OCI-LY1 (cell line): ENCODE data around the gene AK5.

Source experiments
- H2AFZ ChIP-seq: fragments of 200-600 bp; sonication (generic), shearing (Covaris generic); 2 replicates; pipeline ENCODE4 v1.6.0; 2014; ENCODE audit warnings: antibody characterized with exemption, mild to moderate bottlenecking, low read length
- H3F3A ChIP-seq: fragments of 200-600 bp; sonication (generic), shearing (Covaris generic); 2 replicates; pipeline ENCODE4 v1.6.0; 2014; ENCODE audit warnings: mild to moderate bottlenecking, antibody characterized with exemption, low read length, moderate library complexity; ENCODE audit not compliant: insufficient read depth
- H3K27ac ChIP-seq: fragments of 200-600 bp; sonication (generic); 2 replicates; pipeline ENCODE4 v1.5.1; 2014; ENCODE audit warnings: low read length, mixed run types, mild to moderate bottlenecking, low read depth; ENCODE audit not compliant: poor library complexity, severe bottlenecking
- H3K27me3 ChIP-seq: fragments of 200-600 bp; sonication (generic); 2 replicates; pipeline ENCODE4 v1.6.0; 2014; ENCODE audit warnings: antibody characterized with exemption, mild to moderate bottlenecking, low read length, moderate library complexity; ENCODE audit not compliant: insufficient read depth
- H3K36me3 ChIP-seq: fragments of 200-600 bp; sonication (generic); 2 replicates; pipeline ENCODE4 v1.6.1; 2014; ENCODE audit warnings: mild to moderate bottlenecking, antibody characterized with exemption, low read length, moderate library complexity, mixed read lengths; ENCODE audit not compliant: insufficient read depth
- H3K4me1 ChIP-seq: fragments of 200-600 bp; sonication (generic); 2 replicates; pipeline ENCODE4 v1.5.1; 2014; ENCODE audit warnings: mild to moderate bottlenecking, low read length, moderate library complexity; ENCODE audit not compliant: insufficient read depth, severe bottlenecking
- H3K4me2 ChIP-seq: fragments of 200-600 bp; sonication (generic), shearing (Covaris generic); 2 replicates; pipeline ENCODE4 v1.6.1; 2014; ENCODE audit warnings: low read length
- H3K4me3 ChIP-seq: fragments of 200-600 bp; sonication (generic); 2 replicates; pipeline ENCODE4 v1.5.1; 2014; ENCODE audit warnings: low read length, low read depth, mild to moderate bottlenecking, mixed read lengths; ENCODE audit not compliant: poor library complexity, severe bottlenecking
- H3K79me2 ChIP-seq: fragments of 200-600 bp; shearing (Covaris generic); 2 replicates; pipeline ENCODE4 v1.6.1; 2016; ENCODE audit warnings: mixed run types, low read length, mixed read lengths; ENCODE audit not compliant: insufficient read depth
- H3K9ac ChIP-seq: fragments of 200-600 bp; sonication (generic), shearing (Covaris generic); 2 replicates; pipeline ENCODE4 v1.6.1; 2014; ENCODE audit warnings: mild to moderate bottlenecking, low read length, mixed read lengths
- H3K9me2 ChIP-seq: fragments of 200-600 bp; sonication (generic), shearing (Covaris generic); 2 replicates; pipeline ENCODE4 v1.6.1; 2014; ENCODE audit warnings: low read depth, mild to moderate bottlenecking, low read length, mixed read lengths
- H3K9me3 ChIP-seq: fragments of 200-600 bp; shearing (Covaris generic); 2 replicates; pipeline ENCODE4 v1.6.1; 2014; ENCODE audit warnings: low read length, mixed read lengths
- H4K20me1 ChIP-seq: fragments of 200-600 bp; sonication (generic), shearing (Covaris generic); 2 replicates; pipeline ENCODE4 v1.6.0; 2016; ENCODE audit warnings: mild to moderate bottlenecking, low read length; ENCODE audit not compliant: insufficient read depth
- EZH2 ChIP-seq: fragments of 200-600 bp; sonication (generic), shearing (Covaris generic); IDR thresholded peaks from 2 replicates; pipeline ENCODE4 v1.8.0; 2017; ENCODE audit warnings: borderline replicate concordance, mixed run types, mild to moderate bottlenecking, antibody characterized with exemption, low read length, moderate library complexity, mixed read lengths
- TF ChIP-seq, protein P1 (sequence below): fragments of 200-600 bp; sonication (generic), shearing (Covaris generic); IDR thresholded peaks from 2 replicates; pipeline ENCODE4 v1.5.1; 2017; ENCODE audit warnings: mild to moderate bottlenecking, antibody characterized with exemption, low read length, moderate library complexity, mixed read lengths

AK5 gene

DNA sequence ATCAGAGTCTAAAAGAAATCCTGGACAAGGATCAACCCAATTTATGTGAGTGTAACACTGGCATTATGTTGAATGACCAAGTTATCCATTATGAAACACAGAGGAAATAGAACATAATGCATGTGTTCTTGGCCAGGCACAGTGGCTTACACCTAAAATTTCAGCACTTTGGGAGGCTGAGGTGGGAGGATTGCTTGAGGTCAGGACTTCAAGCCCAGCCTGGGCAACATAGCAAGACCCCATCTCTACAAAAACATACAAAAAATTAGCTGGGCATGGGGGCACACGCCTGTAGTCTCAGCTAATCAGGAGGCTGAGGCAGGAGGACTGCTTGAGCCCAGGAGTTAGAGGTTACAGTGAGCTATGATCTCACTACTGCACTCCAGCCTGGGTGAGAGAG lies 270.8 kb downstream of the AK5 start:
- no peak overlapping the region for H3K27ac ChIP-seq
- H3K4me1 ChIP-seq: no peaks in the 10 kb centered on the region
- no peaks in the 10 kb centered on the region for H3K9me3 ChIP-seq
- H3K27me3 ChIP-seq: no peaks in the 10 kb centered on the region
- H3K4me3 ChIP-seq: no peak overlapping the region
- H3K36me3 ChIP-seq: no peaks in the 10 kb centered on the region
- no peaks in the 10 kb centered on the region for H3F3A ChIP-seq
- H3K9me2 ChIP-seq: no peaks in the 10 kb centered on the region
- H4K20me1 ChIP-seq: no peaks in the 10 kb centered on the region
- TF ChIP-seq, protein P1, sequence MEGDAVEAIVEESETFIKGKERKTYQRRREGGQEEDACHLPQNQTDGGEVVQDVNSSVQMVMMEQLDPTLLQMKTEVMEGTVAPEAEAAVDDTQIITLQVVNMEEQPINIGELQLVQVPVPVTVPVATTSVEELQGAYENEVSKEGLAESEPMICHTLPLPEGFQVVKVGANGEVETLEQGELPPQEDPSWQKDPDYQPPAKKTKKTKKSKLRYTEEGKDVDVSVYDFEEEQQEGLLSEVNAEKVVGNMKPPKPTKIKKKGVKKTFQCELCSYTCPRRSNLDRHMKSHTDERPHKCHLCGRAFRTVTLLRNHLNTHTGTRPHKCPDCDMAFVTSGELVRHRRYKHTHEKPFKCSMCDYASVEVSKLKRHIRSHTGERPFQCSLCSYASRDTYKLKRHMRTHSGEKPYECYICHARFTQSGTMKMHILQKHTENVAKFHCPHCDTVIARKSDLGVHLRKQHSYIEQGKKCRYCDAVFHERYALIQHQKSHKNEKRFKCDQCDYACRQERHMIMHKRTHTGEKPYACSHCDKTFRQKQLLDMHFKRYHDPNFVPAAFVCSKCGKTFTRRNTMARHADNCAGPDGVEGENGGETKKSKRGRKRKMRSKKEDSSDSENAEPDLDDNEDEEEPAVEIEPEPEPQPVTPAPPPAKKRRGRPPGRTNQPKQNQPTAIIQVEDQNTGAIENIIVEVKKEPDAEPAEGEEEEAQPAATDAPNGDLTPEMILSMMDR: no peak
- no peak for TF ChIP-seq EZH2
- H2AFZ ChIP-seq: no peak overlapping the region
- H3K9ac ChIP-seq: no peak overlapping the region
- H3K4me2 ChIP-seq: no peak overlapping the region
- no peaks in the 10 kb centered on the region for H3K79me2 ChIP-seq

DNA sequence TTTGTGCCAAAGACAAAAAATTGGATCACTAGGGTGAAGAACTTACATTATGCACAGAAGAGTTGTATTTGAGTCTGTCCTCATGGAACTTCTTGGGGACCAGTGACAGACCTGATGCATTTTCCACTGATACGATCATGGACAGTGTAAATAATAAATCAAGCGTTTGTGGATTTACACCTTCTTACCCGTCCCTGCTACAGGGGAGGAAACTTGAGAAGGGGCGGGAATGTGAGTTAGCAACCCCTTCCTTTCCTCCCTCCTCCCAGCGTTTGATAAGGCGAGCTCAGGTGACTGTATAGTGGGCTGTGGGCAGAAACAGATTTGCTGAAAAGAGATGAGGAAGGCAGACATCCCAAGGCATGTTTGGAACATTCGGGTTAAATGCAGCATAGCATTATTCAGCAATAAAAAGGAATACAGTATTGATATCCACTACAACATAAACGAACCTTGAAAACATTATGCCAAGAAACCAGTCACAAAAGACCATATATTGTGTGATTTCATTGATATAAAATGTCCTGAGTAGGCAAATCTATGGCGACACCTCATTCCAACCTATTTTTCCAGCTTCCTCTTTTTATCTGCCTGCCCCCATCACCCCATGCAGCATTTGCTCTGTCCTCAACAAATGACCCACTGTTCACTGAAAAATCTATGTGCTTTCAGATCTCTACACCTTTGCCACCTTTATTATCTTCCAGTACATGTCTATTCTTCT lies 271.9 kb downstream of the AK5 start:
- Histone ChIP-seq H3K36me3 (no peaks in the 10 kb centered on the region), H3K4me2 (no peak overlapping the region), H2AFZ (no peak overlapping the region), H3K79me2 (no peaks in the 10 kb centered on the region), H3K4me1 (no peaks in the 10 kb centered on the region), H3K27me3 (no peaks in the 10 kb centered on the region), H3K9me2 (no peaks in the 10 kb centered on the region), H3K27ac (no peak overlapping the region), H3K9me3 (no peaks in the 10 kb centered on the region), H3K4me3 (no peak overlapping the region), H4K20me1 (no peaks in the 10 kb centered on the region), H3F3A (no peaks in the 10 kb centered on the region), H3K9ac (no peak overlapping the region)
- TF ChIP-seq, protein P1: no peak
- TF ChIP-seq EZH2: no peak

DNA sequence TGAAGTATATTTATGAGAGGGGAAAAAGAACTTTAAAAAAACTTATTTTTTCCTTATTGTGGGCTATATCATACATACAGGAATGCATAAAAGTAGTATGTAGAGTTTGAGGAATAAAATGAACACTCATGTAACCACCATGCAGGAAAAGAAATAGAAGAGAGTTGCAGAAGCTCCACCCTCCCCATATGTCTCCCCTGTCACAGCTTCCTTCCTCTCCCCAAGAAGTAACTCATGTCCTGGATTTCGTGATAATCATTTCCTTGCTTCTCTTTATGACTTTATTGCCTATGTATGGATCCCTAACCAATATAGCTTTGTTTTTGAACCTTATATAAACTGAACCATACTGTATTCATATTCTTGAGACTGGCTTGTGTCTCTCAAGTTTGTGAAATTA lies 274.2 kb downstream of the AK5 start:
- H3K79me2 ChIP-seq: no peaks in the 10 kb centered on the region
- H3K27ac ChIP-seq: no peak overlapping the region
- no peaks in the 10 kb centered on the region for H3K9me2 ChIP-seq
- TF ChIP-seq EZH2: no peak
- TF ChIP-seq, protein P1: no peak
- no peaks in the 10 kb centered on the region for H3K36me3 ChIP-seq
- H3K9ac ChIP-seq: no peak overlapping the region
- H4K20me1 ChIP-seq: no peaks in the 10 kb centered on the region
- H3K4me1 ChIP-seq: no peaks in the 10 kb centered on the region
- H3F3A ChIP-seq: no peaks in the 10 kb centered on the region
- no peak overlapping the region for H3K4me3 ChIP-seq
- H2AFZ ChIP-seq: no peak overlapping the region
- no peaks in the 10 kb centered on the region for H3K9me3 ChIP-seq
- no peaks in the 10 kb centered on the region for H3K27me3 ChIP-seq
- H3K4me2 ChIP-seq: no peak overlapping the region
